Neuronal stem cell (in vitro differentiated cells): ENCODE results near the gene COQ10B.
A peak's percentile ranks its signal among the peaks of the same experiment; 100 is the strongest.

Source experiments
- DNase-seq: peaks from one replicate; pipeline ENCODE4 v3.0.0-alpha.2; 2013; ENCODE audit warnings: low spot score
- H2AFZ ChIP-seq: one replicate; pipeline ENCODE4 v1.6.1; 2013; ENCODE audit warnings: mild to moderate bottlenecking, low read length, inconsistent platforms
- H2AK5ac ChIP-seq: 2 replicates; pipeline ENCODE4 v1.6.1; 2013; ENCODE audit warnings: low read depth, mild to moderate bottlenecking, inconsistent platforms, low read length, moderate library complexity, mixed read lengths
- H2BK120ac ChIP-seq: 2 replicates; pipeline ENCODE4 v1.6.1; 2013; ENCODE audit warnings: low read depth, mild to moderate bottlenecking, inconsistent platforms, low read length, moderate library complexity, mixed read lengths
- H2BK12ac ChIP-seq: one replicate; pipeline ENCODE4 v1.6.1; 2013; ENCODE audit warnings: low read length, inconsistent platforms
- H2BK15ac ChIP-seq: 2 replicates; pipeline ENCODE4 v1.6.1; 2013; ENCODE audit warnings: mild to moderate bottlenecking, low read length, inconsistent platforms, mixed read lengths
- H2BK5ac ChIP-seq: one replicate; pipeline ENCODE4 v1.6.1; 2013; ENCODE audit warnings: inconsistent platforms, mild to moderate bottlenecking, low read length, moderate library complexity
- H3K14ac ChIP-seq: one replicate; pipeline ENCODE4 v1.6.1; 2013; ENCODE audit warnings: low read length, inconsistent platforms
- H3K18ac ChIP-seq: 2 replicates; pipeline ENCODE4 v1.6.1; 2013; ENCODE audit warnings: low read length, inconsistent platforms
- H3K23ac ChIP-seq: 2 replicates; pipeline ENCODE4 v1.6.1; 2013; ENCODE audit warnings: low read depth, mild to moderate bottlenecking, mixed read lengths, low read length, inconsistent platforms; ENCODE audit not compliant: poor library complexity
- H3K27ac ChIP-seq: replicated peaks from 3 replicates; pipeline ENCODE4 v1.5.1; 2013; ENCODE audit warnings: low read length, inconsistent platforms
- H3K27me3 ChIP-seq, 3 experiments: 2 replicates each; pipeline ENCODE4 v1.6.1; 2013; ENCODE audit warnings: low read length in 3 of 3, mild to moderate bottlenecking in 2 of 3, inconsistent platforms in 1 of 3, low read depth in 1 of 3, mixed read lengths in 1 of 3, moderate library complexity in 1 of 3; ENCODE audit not compliant: control insufficient read depth in 3 of 3, insufficient read depth in 3 of 3
- H3K36me3 ChIP-seq, 2 donors: replicated peaks in 1 of 2; 2 replicates each; pipeline ENCODE4 v1.6.1; 2013; ENCODE audit warnings: low read length in 2 of 2; ENCODE audit not compliant: control insufficient read depth in 2 of 2, insufficient read depth in 2 of 2
- H3K4ac ChIP-seq: 2 replicates; pipeline ENCODE4 v1.6.1; 2013; ENCODE audit warnings: inconsistent platforms, mild to moderate bottlenecking, low read length, moderate library complexity
- H3K4me1 ChIP-seq, 2 donors: 1 replicate in 1 of 2; 2 replicates in 1 of 2; pipeline ENCODE4 v1.6.1; 2013; ENCODE audit warnings: low read length in 2 of 2, low read depth in 1 of 2; ENCODE audit not compliant: control insufficient read depth in 2 of 2, insufficient read depth in 1 of 2
- H3K4me2 ChIP-seq: one replicate; pipeline ENCODE4 v1.6.1; 2013; ENCODE audit warnings: mild to moderate bottlenecking, low read length, inconsistent platforms; ENCODE audit not compliant: insufficient read depth, poor library complexity, severe bottlenecking
- H3K4me3 ChIP-seq, 2 donors: 2 replicates each; pipeline ENCODE4 v1.5.1; 2013; ENCODE audit warnings: low read length in 2 of 2, mild to moderate bottlenecking in 2 of 2, inconsistent platforms in 1 of 2, moderate library complexity in 1 of 2
- H3K79me1 ChIP-seq: one replicate; pipeline ENCODE4 v1.6.1; 2013; ENCODE audit warnings: low read depth, mild to moderate bottlenecking, inconsistent platforms, low read length, moderate library complexity
- H3K9ac ChIP-seq: one replicate; pipeline ENCODE4 v1.6.1; 2013; ENCODE audit warnings: mild to moderate bottlenecking, low read depth, low read length, inconsistent platforms; ENCODE audit not compliant: poor library complexity
- H3K9me3 ChIP-seq, 2 donors: replicated peaks in 1 of 2; 2 replicates each; pipeline versions ENCODE3 to v1.6.1; 2013; ENCODE audit warnings: low read length in 2 of 2, mild to moderate bottlenecking in 2 of 2, inconsistent platforms in 1 of 2, low read depth in 1 of 2, mixed read lengths in 1 of 2, moderate library complexity in 1 of 2; ENCODE audit not compliant: control insufficient read depth in 2 of 2, insufficient read depth in 1 of 2
- H4K8ac ChIP-seq: one replicate; pipeline ENCODE4 v1.6.1; 2013; ENCODE audit warnings: low read depth, mild to moderate bottlenecking, inconsistent platforms, low read length, moderate library complexity
- H4K91ac ChIP-seq: one replicate; pipeline ENCODE4 v1.6.1; 2013; ENCODE audit warnings: low read length, low read depth, mild to moderate bottlenecking, inconsistent platforms; ENCODE audit not compliant: poor library complexity
- WGBS, 2 donors: extraction: QIAGEN DNeasy Blood & Tissue Kit; methylation state at CpG; one replicate each; pipeline ENCODE4 v1.1.7; 2013; ENCODE audit warnings: missing lambda C conversion rate in 2 of 2, mixed read lengths in 1 of 2; ENCODE audit not compliant: insufficient read length in 2 of 2, insufficient replicate concordance in 1 of 2; ENCODE audit errors: extremely low coverage in 2 of 2; 5-methylcytosine and 5-hydroxymethylcytosine counted together

Gene COQ10B

DNA sequence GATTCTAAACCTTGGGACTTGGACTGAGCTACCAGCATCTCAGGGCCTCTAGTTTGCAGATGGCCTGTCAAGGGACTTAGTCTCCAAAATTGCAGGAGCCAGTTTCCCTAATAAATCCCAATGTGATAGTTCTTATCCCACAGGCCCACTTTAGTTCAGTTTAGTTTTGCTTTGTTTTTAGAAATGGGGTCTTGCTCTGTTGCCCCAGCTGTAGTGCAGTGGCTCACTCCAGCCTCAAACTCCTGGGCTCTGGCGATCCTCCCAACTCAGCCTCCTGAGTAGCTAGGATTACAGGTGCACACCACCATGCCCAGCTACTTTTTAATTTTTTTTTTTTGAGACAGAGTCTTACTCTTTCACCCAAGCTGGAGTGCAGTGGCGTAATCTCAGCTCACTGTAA, 16.0 kb upstream of the COQ10B start:
- Histone ChIP-seq H2AK5ac (no peak overlapping the region), H3K27me3 (no peaks in the 10 kb centered on the region), H3K9ac (no peak overlapping the region), H3K36me3 (peaks cover 0 to 3% of the 10 kb centered on the region in 2 donors), H4K91ac (no peak overlapping the region), H2BK5ac (no peak overlapping the region), H4K8ac (no peak overlapping the region), H3K14ac (no peak overlapping the region), H2BK12ac (no peak overlapping the region), H3K9me3 (no peaks in the 10 kb centered on the region), H3K18ac (no peak overlapping the region), H2BK120ac (no peak overlapping the region), H3K4me2 (no peak overlapping the region), H2AFZ (no peak overlapping the region), H3K4me1 (peaks cover 3 to 4% of the 10 kb centered on the region in 2 donors), H3K79me1 (no peaks in the 10 kb centered on the region), H2BK15ac (no peak overlapping the region), H3K23ac (no peak overlapping the region), H3K4me3 (no peak overlapping the region), H3K4ac (no peak overlapping the region), H3K27ac (no peak overlapping the region)
- DNase-seq: no peak
- no CpG with 5 or more reads among the region's 2 CpGs for WGBS, 2 donors

DNA sequence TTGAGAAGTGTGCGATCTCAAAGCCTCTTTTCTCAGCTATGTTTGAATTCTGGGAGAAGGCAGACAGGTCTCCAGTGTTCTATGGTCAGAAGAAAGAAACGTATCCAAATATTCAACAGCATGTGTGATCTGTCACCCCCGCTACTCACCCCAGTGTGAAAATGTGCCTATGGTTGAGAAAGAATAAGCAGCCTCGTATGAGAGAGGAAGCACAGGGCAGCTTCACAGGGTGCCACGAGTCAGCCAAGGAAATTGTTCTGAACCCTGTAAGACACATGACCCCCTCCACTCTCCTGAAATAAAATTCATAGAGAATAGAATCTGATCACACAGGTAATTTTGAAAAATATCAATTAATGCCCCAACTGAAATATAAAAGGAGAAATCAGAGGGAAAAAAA, 10.5 kb upstream of the COQ10B start:
- H3K9me3 ChIP-seq: no peaks in the 10 kb centered on the region
- H3K4me2 ChIP-seq: no peak overlapping the region
- no CpG with 5 or more reads among the region's 5 CpGs for WGBS, 2 donors
- no peak overlapping the region for H3K9ac ChIP-seq
- no peak overlapping the region for H4K8ac ChIP-seq
- H2BK120ac ChIP-seq: no peak overlapping the region
- H3K4ac ChIP-seq: no peak overlapping the region
- H4K91ac ChIP-seq: no peak overlapping the region
- H3K23ac ChIP-seq: no peak overlapping the region
- peak overlapping the region; percentile 84 for H2AFZ ChIP-seq
- no peaks in the 10 kb centered on the region for H3K79me1 ChIP-seq
- peaks cover 0 to 2% of the 10 kb centered on the region in 2 donors for H3K4me1 ChIP-seq
- H3K18ac ChIP-seq: no peak overlapping the region
- H2BK15ac ChIP-seq: no peak overlapping the region
- no peaks in the 10 kb centered on the region for H3K36me3 ChIP-seq
- no peak overlapping the region for H3K4me3 ChIP-seq
- H3K14ac ChIP-seq: no peak overlapping the region
- H3K27ac ChIP-seq: no peak overlapping the region
- no peaks in the 10 kb centered on the region for H3K27me3 ChIP-seq
- no peak overlapping the region for H2BK5ac ChIP-seq
- H2AK5ac ChIP-seq: no peak overlapping the region
- H2BK12ac ChIP-seq: no peak overlapping the region
- DNase-seq: no peak

DNA sequence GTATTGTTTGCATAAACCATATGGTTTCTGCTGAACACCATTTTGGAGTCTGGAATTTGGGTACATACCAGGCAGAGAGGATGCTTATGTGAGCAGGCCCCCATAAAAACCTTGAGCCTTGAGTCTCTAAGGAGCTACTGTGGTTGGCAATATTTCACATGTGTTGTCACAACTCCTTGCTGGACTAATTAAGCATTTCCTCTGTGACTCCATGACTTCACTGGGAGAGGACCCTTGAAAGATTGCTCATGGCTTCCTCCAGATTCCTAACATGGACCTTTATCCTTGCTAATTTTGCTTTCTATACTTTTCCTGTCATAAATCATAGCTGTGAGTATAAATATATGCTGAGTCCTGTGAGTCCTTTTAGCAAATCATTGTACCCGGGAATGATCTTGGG, 7.6 kb upstream of the COQ10B start:
- Histone ChIP-seq H2BK12ac (no peak overlapping the region), H2BK5ac (no peak overlapping the region), H4K91ac (no peak overlapping the region), H3K14ac (no peak overlapping the region), H2AFZ (peak overlapping the region; percentile 45), H3K18ac (no peak overlapping the region), H4K8ac (no peak overlapping the region), H2AK5ac (no peak overlapping the region), H3K23ac (no peak overlapping the region), H3K4me3 (no peak overlapping the region), H2BK120ac (no peak overlapping the region), H3K4ac (no peak overlapping the region), H2BK15ac (no peak overlapping the region), H3K9ac (no peak overlapping the region), H3K79me1 (no peaks in the 10 kb centered on the region), H3K27ac (no peak overlapping the region), H3K4me1 (peaks cover 0 to 2% of the 10 kb centered on the region in 2 donors), H3K9me3 (no peaks in the 10 kb centered on the region), H3K4me2 (no peak overlapping the region), H3K36me3 (no peaks in the 10 kb centered on the region), H3K27me3 (no peaks in the 10 kb centered on the region)
- WGBS, 2 donors: no CpG with 5 or more reads among the region's 1 CpG
- DNase-seq: no peak

DNA sequence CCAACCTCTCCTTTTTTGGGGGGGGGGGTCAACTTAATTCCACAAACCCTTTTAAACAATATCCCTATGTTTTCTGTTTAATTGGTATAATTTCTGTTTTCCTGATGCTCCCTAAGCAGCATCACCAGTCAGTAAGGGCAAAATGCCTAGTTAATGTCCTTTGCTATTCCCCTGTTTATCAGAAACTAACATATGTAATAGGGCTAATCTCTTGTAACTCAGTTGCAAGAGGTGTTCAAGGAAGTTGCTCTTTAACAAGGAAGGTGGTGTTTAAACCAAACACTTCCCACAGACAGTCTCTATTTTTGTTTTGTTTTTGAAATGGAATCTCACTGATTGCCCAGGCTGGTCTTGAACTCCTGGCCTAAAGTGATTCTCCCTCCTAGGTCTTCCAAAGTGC, 6.5 kb upstream of the COQ10B start:
- no peak overlapping the region for H3K27ac ChIP-seq
- no peaks in the 10 kb centered on the region for H3K79me1 ChIP-seq
- no peak overlapping the region for H3K4me2 ChIP-seq
- H4K8ac ChIP-seq: no peak overlapping the region
- H3K27me3 ChIP-seq: no peaks in the 10 kb centered on the region
- no peaks in the 10 kb centered on the region for H3K9me3 ChIP-seq
- DNase-seq: no peak
- H4K91ac ChIP-seq: no peak overlapping the region
- H3K4ac ChIP-seq: no peak overlapping the region
- H2BK120ac ChIP-seq: no peak overlapping the region
- H3K9ac ChIP-seq: no peak overlapping the region
- no peak overlapping the region for H3K18ac ChIP-seq
- no peak overlapping the region for H2AFZ ChIP-seq
- no peak overlapping the region for H2AK5ac ChIP-seq
- H3K4me1 ChIP-seq: peaks cover 0 to 2% of the 10 kb centered on the region in 2 donors
- no peak overlapping the region for H3K23ac ChIP-seq
- H3K36me3 ChIP-seq: no peaks in the 10 kb centered on the region
- no peak overlapping the region for H2BK15ac ChIP-seq
- H2BK12ac ChIP-seq: no peak overlapping the region
- no peak overlapping the region for H3K14ac ChIP-seq
- no peak overlapping the region for H2BK5ac ChIP-seq
- no peak overlapping the region for H3K4me3 ChIP-seq
